ENCODE data around the gene TSPAN10. TPM values are rescaled to one million over a fixed set of nuclear protein-coding genes. Genes with fewer than 3 reads are reported as not detected.

TSPAN10 gene
- total RNA-seq, 1 donor from 2014 or later: 4.0 TPM

DNA sequence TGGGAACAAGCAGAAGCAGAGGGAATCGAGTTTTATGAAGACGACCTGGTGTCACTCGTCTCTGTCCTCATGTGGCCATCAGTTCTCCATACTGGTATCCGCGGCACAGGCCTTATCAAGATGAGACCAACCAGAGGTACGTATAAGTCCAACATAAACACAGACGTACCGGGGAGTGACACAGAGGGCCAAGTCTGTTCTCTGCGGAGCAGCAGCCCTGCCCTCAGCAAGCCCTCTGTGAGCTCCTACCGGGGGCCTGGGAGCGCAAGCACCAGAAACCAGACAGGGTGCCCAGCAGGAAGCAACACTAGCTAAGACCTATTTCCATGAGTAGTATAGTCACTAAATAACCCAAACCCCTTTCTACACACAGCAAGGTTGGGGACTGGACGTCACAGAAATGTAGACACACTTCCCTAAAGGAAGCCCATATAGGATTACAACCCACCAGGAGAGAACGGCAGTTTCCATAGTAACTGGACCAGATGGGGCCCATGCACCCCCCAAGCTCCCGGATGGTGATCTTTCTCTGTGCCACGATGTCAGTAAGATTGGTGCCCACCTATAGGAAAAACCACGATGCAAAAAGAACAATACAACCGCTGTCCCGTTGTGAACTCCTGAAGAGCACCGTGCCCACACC lies 45.7 kb downstream of the TSPAN10 start:
- no peaks in the 10 kb centered on the region for H3K9me3 Mint-ChIP-seq (ENCODE audit: low read depth)
- H3K27me3 Mint-ChIP-seq: no peaks in the 10 kb centered on the region
- H3K4me1 Mint-ChIP-seq (ENCODE audit: low read depth): peaks cover 13% of the 10 kb centered on the region
- H3K36me3 Mint-ChIP-seq (ENCODE audit: insufficient read depth): peaks cover 8% of the 10 kb centered on the region
- peak overlapping the region; percentile 88 for H3K27ac Mint-ChIP-seq
- H3K4me3 Mint-ChIP-seq (ENCODE audit: low read depth): peak overlapping the region; percentile 89
- TF ChIP-seq CTCF (IDR thresholded peaks at IDR 0.05; ENCODE audit: unreplicated experiment): no peak
- no peak for DNase-seq (ENCODE audit: low spot score, unreplicated experiment)

- H3K9me3 Mint-ChIP-seq (ENCODE audit: low read depth): no peaks in the 10 kb centered on the region
These were observed 46.2 kb downstream of the TSPAN10 start for GRCh38 chr17:81683208-81683583.

DNA sequence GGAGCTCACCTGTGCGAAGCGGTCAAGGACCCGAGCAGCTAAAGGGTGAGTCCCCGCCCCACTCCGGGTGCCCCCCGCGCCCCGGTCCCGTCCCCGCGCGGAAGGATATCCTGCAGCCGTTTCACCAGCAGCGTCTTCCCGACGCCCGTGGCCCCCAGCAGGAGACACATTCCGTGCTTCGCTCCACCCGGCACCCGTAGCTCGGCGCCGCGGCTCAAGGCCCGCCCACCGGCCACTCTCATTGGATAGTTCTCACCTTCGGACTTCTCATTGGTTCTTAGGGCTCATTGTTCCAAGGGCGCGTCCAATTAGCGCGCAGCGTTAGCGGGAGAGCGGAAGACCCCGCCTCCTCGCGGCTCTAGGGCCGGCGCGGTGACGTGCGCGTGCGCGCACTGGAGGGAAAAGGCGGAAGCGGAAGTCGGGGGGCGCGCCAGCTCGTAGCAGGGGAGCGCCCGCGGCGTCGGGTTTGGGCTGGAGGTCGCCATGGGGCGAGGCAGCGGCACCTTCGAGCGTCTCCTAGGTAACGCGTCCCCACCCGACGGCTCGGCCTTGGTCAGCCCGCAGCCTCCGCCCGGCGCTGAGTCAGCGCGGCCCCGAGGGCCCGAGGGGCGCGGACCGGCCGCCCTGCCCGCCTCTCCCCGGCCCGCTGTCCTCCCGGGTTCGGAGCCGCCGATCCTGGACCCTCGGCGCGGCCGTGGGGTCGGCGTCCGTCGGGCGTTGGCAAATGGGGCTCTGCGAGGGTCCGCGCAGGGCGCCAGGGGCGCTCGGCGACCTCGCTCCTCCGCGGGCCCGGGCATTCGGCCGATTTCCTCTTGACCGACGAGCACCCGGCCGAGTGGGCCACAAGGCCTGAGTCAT lies 46.8 kb downstream of the TSPAN10 start, which contains the start of the genes ARL16 and HGS:
Gene ARL16, minus strand, starts transcription at position 214 of the 858 bp plus-strand sequence. Its CDS starts 44 bp downstream, at position 170.
Gene HGS, plus strand, starts transcription at position 428 of the 858 bp plus-strand sequence. Its CDS starts 56 bp downstream, at position 484.
- Mint-ChIP-seq H3K4me1 (ENCODE audit: low read depth) (peaks cover 13% of the 10 kb centered on the region), H3K27me3 (no peaks in the 10 kb centered on the region)

More at GRCh38 chr17:81683208-81683583, 46.2 kb downstream of the TSPAN10 start:
- TF ChIP-seq CTCF (IDR thresholded peaks at IDR 0.05; ENCODE audit: unreplicated experiment): no peak
- no peak for DNase-seq (ENCODE audit: low spot score, unreplicated experiment)
- no peaks in the 10 kb centered on the region for H3K27me3 Mint-ChIP-seq
- peaks cover 8% of the 10 kb centered on the region for H3K36me3 Mint-ChIP-seq (ENCODE audit: insufficient read depth)
- H3K4me3 Mint-ChIP-seq (ENCODE audit: low read depth): peak overlapping the region; percentile 89
- H3K4me1 Mint-ChIP-seq (ENCODE audit: low read depth): peaks cover 13% of the 10 kb centered on the region
- peak overlapping the region; percentile 88 for H3K27ac Mint-ChIP-seq

GRCh38 chr17:81684442-81684911 lies 47.5 kb downstream of the TSPAN10 start:
- no peak for TF ChIP-seq CTCF (IDR thresholded peaks at IDR 0.05; ENCODE audit: unreplicated experiment)

More for the DNA sequence above, 46.8 kb downstream of the TSPAN10 start, which contains the start of the genes ARL16 and HGS:
- H3K27ac Mint-ChIP-seq: peak within 1 kb of the TSS; percentile 94
- H3K9me3 Mint-ChIP-seq (ENCODE audit: low read depth): no peaks in the 10 kb centered on the region
- TF ChIP-seq CTCF (IDR thresholded peaks at IDR 0.05; ENCODE audit: unreplicated experiment): no peak
- DNase-seq (ENCODE audit: low spot score, unreplicated experiment): peak; percentile 97
- peaks cover 10% of the 10 kb centered on the region for H3K36me3 Mint-ChIP-seq (ENCODE audit: insufficient read depth)
- H3K4me3 Mint-ChIP-seq (ENCODE audit: low read depth): peak within 1 kb of the TSS; percentile 89

GRCh38 chr17:81685108-81685507 lies 48.1 kb downstream of the TSPAN10 start:
- no peaks in the 10 kb centered on the region for H3K9me3 Mint-ChIP-seq (ENCODE audit: low read depth)
- H3K36me3 Mint-ChIP-seq (ENCODE audit: insufficient read depth): peaks cover 13% of the 10 kb centered on the region
- H3K4me1 Mint-ChIP-seq (ENCODE audit: low read depth): peaks cover 13% of the 10 kb centered on the region
- DNase-seq (ENCODE audit: low spot score, unreplicated experiment): no peak
- TF ChIP-seq CTCF (IDR thresholded peaks at IDR 0.05; ENCODE audit: unreplicated experiment): no peak
- peak overlapping the region; percentile 78 for H3K4me3 Mint-ChIP-seq (ENCODE audit: low read depth)
- peak overlapping the region; percentile 92 for H3K27ac Mint-ChIP-seq
- no peaks in the 10 kb centered on the region for H3K27me3 Mint-ChIP-seq

More at GRCh38 chr17:81684442-81684911, 47.5 kb downstream of the TSPAN10 start:
- Mint-ChIP-seq H3K9me3 (ENCODE audit: low read depth) (no peaks in the 10 kb centered on the region), H3K4me1 (ENCODE audit: low read depth) (peaks cover 13% of the 10 kb centered on the region), H3K27ac (peak overlapping the region; percentile 92), H3K4me3 (ENCODE audit: low read depth) (peak overlapping the region; percentile 78), H3K27me3 (no peaks in the 10 kb centered on the region), H3K36me3 (ENCODE audit: insufficient read depth) (peaks cover 10% of the 10 kb centered on the region)
- DNase-seq (ENCODE audit: low spot score, unreplicated experiment): no peak
